ENCODE results near the gene ASMTL.
"Not testable (repeated sequence)": the region's sequence is repeated elsewhere in the genome, so short reads cannot be mapped to it uniquely, and the experiment has no call there.

Gene ASMTL

GRCh38 chrX:1388651-1389050, 64.1 kb downstream of the ASMTL start:
- DNase-seq (ENCODE audit: low read depth in 2 of 2) = no peak

DNA sequence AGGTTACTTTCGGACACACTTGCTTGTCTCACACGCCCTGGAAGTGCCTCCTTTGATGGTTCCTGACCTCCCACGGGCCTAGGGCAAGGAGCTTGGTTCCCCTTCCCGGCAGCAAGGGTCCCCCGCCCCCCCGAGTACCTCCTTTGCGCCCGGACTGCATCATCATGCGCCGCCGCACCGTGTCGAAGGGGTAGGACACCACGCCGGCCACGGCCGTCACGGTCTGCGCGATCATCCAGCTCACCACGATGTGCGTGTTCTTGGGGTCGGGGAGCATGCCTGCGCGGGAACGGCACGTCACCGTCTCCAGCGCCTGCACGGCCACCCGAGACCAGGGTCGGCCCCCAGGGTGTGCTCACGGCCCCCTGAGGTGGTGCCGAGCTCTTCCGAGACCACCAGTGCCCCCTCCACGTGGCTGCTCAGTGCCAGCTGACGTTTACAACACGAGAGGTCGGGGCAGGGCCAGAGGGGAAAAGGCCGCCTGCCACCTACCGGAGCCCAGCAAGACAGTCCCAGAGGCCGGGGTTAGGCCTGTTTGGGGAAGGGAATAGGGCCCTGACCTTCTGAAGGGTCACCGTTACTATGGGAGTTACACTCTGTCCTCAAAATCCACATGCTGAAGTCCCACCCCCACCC, 65.5 kb downstream of the ASMTL start:
- no peak for DNase-seq (ENCODE audit: low read depth in 2 of 2)

DNA sequence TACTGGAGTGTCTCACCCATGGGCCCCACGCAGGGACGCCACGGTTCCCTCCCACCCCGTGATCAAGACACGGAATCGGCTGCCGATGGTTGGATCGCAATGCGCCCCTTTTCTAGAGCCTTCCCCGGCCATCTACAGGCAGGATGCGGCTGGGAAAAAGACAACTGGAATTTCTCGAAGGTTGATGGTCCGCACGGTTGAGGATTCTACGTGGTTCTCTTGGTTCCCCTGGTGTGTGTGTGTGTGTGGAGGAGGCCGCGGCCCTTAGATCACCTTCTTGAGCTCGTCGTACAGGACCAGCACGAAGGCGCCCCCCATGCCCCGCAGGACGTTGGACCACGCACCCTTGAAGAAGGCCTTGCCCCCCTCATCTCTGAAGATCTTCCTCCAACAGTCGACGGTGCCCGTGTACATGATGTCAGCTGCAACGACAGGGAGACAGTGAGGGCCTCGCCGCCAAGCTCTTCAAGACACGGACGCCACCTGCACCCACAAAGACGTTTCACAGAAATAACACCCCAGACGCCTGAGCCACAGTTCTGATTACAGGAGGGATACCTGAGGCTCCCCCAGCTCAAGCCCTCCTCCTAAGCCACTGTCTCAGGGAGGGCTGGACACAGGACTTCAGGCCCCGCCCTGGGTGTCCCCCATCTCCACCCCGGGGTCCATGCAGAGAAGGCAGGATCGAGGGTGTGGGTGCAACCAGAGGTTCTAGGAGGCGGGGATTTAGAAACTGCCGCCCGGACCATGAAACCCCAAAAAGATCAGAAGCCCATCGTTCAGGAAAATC, 66.2 kb downstream of the ASMTL start:
- no peak for DNase-seq (ENCODE audit: low read depth in 2 of 2)

DNA sequence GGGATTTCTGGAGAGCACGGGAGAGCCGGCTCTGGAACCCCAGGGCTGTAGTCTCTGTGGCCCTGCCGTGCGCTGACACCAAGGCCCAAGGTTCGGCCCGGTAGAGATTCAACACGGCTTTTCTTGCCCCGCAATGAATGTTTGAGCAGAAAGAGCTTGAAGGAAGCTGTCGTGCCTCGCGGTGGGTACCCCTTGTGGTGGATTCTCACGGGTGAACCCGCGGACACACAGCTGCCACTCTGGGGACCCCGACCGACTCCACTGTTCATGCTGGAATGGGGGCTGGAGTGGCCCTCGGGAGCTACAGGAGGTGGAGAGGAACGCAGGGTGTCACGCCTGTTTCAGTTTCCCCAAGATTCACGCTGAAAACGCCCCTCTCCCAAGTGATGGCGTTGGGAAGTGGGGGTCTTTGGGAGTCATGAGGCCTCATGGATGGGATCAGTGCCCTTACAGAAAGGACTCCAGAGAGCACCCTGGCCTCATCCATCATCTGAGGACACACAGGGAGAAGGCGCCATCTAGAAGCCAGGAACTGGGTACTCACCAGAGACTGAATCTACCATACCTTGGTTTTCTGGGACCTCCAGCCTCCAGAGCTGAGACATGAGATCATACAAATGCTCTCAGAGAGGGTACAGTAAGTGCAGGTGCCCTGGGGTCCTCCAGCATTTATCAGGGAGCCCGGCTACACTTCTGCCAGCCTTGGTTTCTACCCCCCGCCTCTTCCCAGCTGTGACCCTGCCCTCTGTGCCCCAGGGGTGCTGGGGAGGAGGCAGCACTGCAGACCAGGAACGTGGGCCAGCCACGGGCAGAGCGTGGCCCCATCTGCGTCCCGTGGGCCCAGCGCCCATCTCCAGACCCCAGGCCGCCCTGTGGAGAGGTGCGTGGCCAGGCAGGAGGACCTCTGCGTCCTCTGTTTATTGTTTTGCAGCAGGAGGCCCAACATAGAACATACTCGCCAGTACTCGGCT, 67.2 kb downstream of the ASMTL start:
- no peak for DNase-seq (ENCODE audit: low read depth in 2 of 2)

GRCh38 chrX:1384658-1385252, 68.0 kb downstream of the ASMTL start:
- no peak for DNase-seq (ENCODE audit: low read depth in 2 of 2)

DNA sequence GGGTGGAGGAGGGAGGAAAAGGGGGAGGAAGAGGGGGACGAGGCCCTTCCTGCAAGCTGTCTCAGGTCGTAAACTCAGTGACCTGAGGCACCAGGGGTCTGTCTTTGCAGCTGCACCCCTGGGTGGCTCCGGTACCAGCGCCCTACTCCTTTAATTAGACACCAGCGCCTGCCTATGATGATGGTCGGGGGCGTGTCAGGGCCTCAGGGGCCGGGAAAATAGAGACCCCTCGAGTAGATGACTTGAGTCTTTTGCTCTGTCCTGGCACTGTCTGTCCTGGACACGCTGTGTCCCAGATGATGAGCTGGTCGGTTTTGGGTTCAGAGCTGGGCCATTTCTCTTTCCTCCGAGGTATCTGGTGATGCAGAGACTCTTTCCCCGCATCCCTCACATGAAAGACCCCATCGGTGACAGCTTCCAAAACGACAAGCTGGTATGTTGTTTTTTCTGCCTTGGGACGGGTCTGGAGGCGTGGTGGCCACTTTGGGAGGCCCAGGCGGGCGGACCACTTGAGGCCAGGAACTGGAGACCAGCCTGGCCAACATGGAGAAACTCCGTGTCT, 72.0 kb downstream of the ASMTL start:
- no peak for DNase-seq (ENCODE audit: low read depth in 2 of 2)

DNA sequence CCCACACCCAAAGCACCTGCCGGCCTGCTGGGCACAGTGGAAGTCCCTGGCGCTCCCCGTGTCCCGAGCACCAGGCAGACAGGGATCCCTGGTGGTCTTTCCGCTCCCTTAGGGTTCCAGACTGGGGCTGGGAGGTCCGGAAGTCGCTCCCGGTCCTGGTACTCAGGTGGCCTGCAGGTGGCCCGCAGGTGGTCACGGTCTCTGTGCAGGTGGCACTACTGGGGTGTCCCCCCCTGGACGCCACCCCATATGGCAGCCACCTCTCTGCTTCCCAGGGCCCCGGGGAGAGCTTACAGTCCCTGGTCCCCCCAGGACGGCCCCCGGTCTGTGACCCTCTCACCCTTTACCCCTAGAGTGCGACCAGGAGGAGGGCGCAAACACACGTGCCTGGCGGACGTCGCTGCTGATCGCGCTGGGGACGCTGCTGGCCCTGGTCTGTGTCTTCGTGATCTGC, 74.4 kb downstream of the ASMTL start:
- DNase-seq (ENCODE audit: low read depth in 2 of 2) = no peak

- DNase-seq (ENCODE audit: low read depth in 2 of 2) = no peak
Observed at GRCh38 chrX:1368385-1368698, 84.4 kb downstream of the ASMTL start.

DNA sequence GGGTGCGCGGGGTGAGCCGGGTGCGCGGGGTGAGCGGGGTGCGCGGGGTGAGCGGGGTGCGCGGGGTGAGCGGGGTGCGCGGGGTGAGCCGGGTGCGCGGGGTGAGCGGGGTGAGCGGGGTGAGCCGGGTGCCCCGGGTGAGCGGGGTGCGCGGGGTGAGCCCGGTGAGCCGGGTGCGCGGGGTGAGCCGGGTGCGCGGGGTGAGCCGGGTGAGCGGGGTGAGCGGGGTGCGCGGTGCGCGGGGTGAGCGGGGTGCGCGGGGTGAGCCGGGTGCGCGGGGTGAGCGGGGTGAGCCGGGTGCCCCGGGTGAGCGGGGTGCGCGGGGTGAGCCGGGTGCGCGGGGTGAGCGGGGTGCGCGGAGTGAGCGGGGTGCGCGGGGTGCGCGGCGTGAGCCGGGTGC, 86.3 kb downstream of the ASMTL start:
- DNase-seq (ENCODE audit: low read depth in 2 of 2) = not testable (repeated sequence)

DNA sequence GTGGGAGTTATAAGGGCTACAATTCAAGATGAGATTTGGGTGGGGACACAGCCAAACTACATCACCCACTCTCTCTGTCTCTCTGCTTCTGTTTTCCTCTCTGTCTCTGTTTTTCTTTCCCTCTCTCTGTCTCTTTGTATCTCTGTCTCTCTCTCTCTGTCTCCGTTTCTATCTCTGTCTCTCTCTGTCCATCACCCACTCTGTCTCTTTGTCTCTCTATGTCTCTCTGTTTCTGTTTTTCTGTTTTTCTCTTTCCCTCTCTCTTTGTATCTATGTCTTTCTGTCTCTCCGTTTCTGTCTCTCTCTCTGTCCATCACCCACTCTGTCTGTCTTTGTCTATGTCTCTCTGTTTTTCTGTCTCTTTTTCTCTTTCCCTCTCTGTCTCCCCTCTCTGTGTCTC, 90.8 kb downstream of the ASMTL start:
- DNase-seq (ENCODE audit: low read depth in 2 of 2) = no peak

- DNase-seq (ENCODE audit: low read depth in 2 of 2) = no peak
Observed at GRCh38 chrX:1361275-1361674, 91.4 kb downstream of the ASMTL start.

- DNase-seq (ENCODE audit: low read depth in 2 of 2) = no peak
Observed at GRCh38 chrX:1360171-1360570, 92.5 kb downstream of the ASMTL start.

DNA sequence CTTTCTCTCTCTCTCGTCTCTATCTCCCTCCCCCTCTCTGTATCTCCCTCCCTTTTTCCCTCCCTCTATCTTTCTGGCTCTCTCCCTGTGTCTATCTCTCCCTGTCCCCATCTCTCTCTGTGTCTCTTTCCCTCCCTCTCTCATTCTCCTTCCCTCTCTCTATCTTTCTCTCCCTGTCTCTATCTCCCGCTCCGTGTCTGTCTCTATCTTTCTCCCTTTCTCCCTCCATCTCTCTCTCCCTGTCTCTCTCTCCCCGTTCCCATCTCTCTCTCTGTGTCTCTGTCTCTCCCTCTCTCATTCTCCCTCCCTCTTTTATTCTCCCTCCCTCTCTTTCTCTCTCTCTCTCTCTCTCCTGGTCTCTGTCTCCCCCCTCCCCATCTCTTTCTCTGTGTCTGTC, 93.2 kb downstream of the ASMTL start:
- no peak for DNase-seq (ENCODE audit: low read depth in 2 of 2)

DNA sequence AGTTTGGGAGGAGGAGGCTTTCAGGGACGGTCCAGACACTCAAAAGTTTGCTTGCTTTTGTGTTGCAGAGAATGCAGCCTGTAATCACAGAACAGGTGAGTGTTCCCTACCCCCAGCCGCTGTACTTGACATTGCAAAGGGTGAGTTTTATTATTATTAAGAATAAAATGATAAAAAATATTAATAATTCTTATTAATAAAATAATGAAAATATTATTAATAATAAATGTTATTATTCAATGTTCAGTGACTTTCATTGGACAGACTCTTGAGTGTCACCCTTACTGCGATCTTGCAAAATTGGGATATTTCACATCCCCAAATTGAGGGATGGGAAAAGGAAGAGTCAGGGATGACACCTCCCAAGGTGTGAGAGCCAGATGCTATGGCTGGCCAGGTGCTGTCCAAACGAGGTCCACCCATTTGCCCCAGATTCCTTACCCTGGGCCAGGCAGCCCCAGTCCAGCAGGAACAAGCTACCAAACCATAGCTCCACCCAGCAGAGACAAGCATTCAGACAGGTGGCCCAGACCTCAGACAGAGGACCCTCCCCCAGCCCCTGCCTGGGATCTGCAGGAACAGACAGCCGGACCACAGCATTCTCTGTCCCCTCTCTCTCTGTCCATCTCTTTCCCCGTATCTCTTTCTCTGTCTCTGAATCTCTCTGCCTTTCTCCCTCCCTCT, 93.8 kb downstream of the ASMTL start:
- DNase-seq (ENCODE audit: low read depth in 2 of 2) = no peak

DNA sequence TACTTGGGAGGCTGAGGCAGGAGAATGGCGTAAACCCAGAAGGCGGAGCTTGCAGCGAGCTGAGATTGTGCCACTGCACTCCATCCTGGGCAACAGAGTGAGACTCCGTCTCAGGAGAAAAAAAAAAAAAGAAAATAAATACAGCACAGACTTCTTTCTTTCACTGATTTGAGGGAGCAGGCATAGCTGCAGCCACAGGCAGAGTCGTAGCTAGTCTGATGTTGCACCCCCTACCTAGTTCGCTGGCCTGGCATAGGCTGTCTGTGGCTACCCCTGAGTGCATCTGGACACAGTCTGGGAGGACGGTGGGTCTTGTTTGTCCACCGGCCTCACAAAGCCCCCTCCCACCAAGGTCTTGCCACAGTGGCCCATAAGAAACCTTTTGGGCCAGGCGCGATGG, 94.7 kb downstream of the ASMTL start:
- no peak for DNase-seq (ENCODE audit: low read depth in 2 of 2)

DNA sequence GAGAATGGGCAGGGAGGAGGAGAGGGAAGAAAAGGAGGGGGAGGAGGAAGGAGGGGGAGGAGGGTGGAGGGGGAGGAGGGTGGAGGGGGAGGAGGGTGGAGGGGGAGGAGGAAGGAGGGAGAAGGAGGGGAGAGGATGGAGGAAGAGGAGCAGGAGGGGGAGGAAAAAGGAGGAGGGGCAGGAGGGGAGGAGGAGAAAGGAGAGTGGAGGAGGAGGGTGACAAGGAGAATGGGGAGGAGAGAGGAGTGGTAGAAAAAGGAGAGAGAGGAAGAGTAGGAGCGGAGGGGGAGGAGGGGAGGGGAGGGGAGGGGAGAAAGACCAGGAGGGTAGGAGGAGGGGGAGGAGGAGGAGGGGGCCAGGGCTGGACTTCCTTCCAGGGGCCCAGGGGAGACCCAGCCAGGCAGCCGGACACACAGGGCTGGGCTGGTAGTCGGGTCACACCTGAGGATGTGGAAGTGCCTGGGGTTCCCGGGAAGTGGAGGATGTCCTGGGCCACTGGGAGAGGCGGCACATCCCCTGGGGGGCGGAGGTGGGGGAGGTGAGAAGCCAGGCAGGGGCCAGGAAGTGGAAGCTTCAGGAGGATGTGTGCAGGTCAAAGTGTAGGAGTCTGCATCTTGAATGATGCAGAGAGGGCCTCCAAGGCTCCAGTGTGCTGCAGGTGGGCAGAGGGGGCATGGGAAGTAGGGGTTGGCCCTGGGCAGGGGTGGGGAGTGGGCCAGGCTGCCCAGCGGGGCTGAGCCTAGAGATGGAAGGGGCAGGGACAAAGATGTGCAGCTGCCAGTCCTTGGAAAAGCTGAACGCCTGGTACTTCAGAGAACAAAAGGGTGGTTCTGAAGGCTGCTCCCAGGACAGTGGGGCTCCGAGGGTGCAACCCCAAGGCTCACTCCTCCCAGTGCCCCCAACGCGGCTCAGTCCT, 97.3 kb downstream of the ASMTL start:
- DNase-seq (ENCODE audit: low read depth in 2 of 2) = no peak

DNA sequence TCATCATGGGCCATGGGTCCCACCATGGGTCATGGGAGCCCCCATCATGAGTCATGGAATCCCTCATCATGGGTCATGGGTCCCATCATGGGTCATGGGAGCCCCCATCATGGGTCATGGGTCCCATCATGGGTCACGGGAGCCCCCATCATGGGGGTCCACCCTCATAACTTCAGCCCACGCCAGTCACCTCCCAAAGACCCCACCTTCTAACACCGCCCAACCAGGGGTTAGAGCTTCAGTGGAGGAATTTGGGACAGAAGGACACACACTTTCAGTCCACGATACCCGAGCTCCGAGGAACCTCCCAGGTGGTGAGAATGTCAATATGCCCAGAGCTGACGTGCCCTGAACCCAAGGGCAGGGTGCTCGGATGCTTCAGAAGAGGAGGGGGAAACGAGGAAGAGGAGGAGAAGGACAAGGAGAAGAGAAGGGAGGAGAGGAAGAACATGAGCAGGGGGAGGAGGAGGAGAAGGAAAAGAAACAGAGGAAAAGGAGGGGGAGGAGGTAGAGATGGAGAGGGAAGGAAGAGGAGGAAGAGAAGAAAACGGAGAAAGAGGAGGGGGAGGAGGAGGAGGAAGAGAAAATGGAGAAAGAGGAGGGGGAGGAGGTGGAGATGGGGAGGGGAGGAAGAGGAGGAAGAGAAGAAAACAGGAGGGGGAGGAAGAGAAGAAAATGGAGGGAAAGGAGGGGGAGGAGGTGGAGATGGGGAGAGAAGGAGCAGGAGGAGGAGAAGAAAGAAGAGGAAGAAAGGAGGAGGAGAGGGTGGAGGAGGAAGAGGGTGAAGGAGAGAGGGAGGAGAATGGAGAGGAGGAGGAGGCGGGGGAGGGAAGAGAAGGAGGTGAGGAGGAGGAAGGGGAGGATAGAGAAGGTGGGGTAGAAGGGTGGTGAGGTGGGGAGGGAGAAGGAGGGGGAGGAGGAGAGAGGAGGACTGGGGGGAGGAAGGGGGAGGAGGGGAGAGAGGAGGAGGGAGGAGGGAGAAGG, 98.4 kb downstream of the ASMTL start:
- DNase-seq (ENCODE audit: low read depth in 2 of 2) = no peak

Data from stimulated activated CD4-positive, alpha-beta T cell treated with anti-CD3 and anti-CD28 coated beads, Interleukin-1b, Interleukin-23, amount 100 ng/mL, for 4 hours (primary cell).